SHP77 treated with DMSO at 0.1 percent for 48 hours (cell line): ENCODE data around the gene SLC28A2.
"Not testable (repeated sequence)": the region's sequence is repeated elsewhere in the genome, so short reads cannot be mapped to it uniquely, and the experiment has no call there.

Experiments used
- DNase-seq: peaks from one replicate; lab custom pipeline; 2025; lab: John Stamatoyannopoulos, UW

SLC28A2 gene

DNA sequence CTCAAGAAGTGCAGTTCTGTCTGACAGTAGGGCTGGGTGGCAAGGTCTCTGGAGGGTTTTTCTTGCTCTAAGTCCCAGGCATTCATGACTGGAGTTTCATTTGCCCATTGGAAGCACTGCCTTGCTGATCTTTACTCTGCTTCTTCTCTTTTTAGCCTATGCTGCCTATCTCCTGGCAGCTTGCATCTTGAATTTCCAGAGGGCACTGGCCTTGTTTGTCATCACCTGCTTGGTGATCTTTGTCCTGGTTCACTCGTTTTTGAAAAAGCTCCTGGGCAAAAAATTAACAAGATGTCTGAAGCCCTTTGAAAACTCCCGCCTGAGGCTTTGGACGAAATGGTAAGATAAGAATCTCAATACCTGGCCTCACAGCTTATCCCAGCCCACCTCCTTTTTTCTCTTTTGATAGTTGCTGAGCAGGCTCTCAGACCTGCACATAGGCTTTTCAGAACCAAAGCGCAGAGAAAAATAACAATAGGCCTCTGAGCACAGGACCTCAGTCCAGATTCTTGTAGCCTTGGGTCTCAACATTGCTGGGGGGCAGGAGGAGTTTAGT, 10.9 kb downstream of the SLC28A2 start:
- no peak for DNase-seq

DNA sequence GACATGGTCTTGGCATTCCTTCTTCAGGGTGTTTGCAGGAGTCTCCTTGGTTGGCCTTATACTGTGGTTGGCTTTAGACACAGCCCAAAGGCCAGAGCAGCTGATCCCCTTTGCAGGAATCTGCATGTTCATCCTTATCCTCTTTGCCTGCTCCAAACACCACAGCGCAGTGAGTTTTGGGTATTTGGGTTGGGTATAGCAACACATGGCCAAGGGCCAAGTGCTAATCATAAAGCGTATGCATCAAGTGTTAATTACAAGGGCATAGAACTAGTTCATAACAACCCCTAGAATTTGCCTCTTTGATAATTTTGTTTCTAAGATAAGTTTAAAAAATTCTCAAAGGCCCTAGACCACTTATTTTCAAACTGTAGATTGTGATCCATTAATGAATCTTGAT, 11.8 kb downstream of the SLC28A2 start:
- DNase-seq, result no peak

DNA sequence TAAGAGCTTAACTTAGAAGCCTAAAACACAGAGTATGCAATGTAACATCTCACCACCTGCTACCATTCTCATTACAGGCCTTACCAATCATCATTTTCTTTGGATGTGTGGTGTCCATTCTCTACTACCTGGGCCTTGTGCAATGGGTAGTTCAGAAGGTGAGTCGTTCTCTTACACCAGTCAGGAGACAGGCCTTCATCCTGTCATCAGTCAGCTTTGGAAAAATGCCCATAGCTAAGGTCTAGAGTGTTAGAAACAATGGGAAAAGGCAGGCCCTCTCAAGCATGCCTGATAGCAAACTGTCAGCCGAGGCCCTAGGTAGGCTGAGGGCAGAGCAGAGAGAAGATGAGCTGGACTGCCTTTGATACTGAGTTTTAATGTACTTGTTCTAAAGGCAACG, 13.5 kb downstream of the SLC28A2 start:
- no peak for DNase-seq

DNA sequence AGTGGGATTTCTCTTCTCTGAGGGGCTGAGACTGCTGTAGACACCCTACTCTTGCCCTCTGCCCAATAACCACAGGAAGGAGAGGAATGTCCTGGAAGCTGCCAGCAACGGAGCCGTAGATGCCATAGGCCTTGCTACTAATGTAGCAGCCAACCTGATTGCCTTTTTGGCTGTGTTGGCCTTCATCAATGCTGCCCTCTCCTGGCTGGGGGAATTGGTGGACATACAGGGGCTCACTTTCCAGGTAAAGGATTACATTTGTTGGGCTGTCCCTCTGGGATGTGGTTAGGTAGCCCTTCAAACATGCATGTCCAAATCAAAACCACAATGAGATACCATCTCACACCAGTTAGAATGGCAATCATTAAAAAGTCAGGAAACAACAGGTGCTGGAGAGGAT, 16.1 kb downstream of the SLC28A2 start:
- no peak for DNase-seq

DNA sequence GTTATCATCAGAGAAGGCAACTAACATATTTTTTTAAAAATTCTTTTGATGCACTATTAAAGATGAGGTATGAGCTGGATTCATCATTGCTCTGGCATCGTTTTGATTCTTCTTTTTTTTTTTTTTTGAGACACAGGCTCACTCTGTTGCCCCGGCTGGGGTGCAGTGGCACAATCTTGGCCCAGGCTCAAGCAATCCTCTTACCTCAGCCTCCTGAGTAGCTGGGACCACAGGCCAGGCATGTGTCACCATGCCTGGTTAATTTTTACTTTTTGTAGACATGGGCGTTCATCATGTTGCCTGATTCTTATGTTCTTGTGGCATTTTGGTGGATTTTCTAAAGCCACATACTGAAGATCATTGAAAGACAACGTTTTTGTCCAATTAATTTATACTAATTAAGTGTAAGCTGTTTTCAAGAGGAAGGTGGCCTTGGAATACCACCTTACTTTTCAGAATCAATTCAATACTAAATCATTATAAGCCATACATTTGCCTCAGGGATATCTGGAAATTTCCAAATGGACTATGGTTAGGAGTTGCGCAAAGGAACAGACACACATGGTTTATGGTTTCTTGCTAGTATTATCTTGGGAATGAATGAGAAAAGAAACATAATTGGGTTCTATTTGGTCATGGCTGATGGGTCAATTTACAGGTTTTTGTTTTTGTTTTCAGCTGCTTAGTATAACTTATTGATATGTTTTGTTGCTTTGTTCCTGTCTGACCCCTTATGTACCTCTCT, 22.8 kb downstream of the SLC28A2 start:
- DNase-seq, result no peak

DNA sequence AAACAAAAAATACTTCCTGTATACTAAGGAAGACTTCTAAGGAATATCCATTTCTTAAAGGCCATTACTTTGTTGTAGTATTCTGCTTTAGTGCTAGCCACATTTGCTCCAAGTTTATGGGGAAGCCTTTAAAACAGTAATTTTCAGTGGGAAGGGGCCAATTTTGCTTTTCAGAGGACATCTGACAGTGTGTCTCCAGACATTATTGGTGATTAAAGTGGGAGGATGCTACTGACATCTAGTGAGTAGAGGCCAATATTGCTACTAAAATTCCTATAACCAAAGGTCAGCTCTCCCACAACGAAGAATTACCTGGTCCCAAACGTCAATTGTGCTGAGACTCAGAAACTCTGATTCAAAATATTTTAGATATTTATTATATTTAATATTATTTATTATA, 24.8 kb downstream of the SLC28A2 start:
- peak; percentile 21 for DNase-seq

DNA sequence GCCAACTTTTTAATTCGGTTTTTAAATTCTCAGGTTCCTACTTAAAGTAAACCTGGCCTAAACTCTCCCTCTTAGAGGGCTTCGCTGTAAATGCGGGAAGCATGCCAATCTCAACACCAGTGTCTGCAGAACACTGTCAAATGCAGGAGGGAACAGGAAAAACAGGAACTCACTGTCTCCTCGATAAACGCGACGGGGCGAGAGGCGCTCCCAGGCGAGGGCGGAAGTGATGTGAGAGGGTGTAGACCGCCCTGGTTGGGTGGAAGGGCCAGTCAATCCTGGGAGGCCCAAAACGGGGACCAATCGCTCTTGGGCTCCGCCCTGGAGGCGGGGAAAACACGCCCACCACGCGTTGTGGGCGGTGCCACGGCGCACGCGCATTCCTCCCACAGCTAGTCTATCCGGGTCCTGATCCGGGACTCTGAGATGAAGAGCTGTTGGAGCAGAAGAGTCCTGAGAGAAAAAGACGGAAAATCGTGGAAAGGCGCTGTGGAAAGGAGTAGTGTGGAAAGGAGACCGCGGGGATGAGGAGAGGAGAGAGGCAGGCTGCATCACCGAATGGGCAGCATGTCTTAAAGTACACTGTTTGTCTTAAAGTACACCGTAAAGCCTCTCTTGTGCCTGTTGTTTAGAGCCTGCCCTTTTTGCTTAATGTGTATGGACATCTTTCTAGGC, 27.1 kb downstream of the SLC28A2 start:
- DNase-seq, result peak; percentile 95

DNA sequence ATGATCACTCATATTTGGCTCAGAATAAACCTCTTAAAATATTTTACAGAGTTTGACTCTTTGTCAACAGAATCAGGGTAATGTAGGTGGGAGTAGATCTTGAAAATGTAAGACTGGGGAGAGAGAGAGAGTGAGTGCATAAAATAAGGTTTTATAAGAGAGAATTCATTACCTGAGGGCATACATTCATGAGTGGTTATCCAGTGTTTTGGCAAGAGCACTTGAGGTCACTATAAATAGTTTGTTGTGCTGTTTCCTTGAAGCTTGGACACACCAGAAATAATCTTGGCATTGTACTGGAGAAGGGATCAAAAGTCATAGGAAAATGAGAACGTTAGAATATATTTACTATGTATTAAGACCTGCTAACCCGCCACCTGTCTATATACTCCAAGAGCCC, 33.4 kb downstream of the SLC28A2 start:
- DNase-seq, result no peak

DNA sequence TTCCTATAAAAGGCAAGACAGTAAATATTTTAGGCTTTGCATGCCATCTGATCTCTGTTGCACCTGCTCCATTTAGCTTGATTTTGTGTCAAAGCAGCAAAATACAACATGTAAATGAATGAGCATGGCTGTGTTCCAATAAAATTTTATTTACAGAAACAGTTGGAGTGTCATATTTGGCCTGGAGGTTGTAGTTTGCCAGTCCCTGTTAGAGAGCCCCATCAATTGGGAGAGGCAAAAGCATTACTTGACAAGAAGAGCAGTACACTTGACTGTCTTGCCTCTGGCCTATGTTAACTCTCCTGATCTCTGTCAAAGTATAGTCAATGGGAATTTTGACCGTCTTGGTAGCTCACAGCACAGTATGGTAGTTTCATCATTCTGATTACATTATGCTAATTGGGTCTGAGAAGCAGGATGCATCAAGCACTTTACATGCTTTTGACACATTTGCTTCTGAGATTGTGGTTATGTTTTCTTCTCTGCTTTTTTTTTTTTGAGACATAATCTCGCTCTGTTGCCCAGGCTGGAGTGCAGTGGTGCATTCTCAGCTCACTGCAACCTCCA, 35.4 kb downstream of the SLC28A2 start:
- DNase-seq, result no peak

DNA sequence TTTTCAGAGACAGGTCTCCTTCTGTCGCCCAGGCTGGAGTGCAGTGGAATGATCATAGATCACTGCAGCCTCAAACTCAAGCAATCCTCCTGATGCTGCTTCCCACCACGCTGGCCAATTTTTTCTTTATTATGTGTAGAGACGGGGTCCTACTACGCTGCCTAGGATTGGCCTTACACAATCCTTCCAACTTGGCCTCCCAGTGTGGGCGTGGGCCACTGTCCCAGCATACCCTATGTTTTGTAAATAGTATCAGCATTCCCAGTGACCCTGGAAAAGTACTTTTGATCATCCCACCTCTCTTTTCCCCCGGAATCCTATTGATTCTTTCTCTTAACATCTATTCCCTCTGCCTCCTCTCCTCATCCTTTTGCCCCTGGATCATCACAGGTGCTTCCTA, 36.9 kb downstream of the SLC28A2 start:
- no peak for DNase-seq

DNA sequence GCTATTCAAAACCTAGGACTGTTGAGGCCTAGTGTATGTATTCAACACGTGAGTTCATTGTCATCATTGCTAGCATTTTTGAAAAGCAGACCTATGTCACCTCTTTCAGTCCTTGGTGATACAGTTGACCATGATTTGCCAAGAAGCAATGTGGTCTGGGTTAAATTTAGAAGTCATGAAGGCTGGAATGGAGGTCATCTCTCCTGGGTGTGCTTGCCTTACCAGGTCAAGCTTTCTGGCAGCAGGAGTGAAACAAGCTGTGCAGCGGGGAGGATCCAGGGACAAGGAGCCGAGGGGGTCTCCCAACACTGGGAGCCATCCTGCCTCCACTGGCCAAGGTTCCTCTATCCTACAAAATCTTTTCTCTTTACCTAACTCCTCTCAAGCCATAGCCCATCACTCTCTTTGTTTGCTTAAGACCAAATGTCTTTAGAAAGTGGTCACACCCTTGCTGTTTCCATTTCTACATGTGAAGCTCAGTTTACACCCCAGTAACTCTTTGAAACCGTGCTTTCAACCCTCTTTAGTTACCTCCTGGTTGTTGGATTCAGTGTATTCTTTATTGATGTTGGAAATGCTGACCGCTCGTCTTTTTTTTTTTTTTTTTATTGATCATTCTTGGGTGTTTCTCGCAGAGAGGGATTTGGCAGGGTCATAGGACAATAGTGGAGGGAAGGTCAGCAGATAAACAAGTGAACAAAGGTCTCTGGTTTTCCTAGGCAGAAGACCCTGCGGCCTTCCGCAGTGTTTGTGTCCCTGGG, 40.0 kb downstream of the SLC28A2 start:
- DNase-seq, result no peak

DNA sequence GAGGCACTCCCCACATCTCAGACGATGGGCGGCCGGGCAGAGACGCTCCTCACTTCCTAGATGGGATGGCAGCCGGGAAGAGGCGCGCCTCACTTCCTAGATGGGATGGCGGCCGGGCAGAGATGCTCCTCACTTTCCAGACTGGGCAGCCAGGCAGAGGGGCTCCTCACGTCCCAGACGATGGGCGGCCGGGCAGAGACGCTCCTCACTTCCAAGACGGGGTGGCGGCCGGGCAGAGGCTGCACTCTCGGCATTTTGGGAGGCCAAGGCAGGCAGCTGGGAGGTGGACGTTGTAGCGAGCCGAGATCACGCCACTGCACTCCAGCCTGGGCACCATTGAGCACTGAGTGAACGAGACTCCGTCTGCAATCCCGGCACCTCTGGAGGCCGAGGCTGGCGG, 41.3 kb downstream of the SLC28A2 start:
- not testable (repeated sequence) for DNase-seq

DNA sequence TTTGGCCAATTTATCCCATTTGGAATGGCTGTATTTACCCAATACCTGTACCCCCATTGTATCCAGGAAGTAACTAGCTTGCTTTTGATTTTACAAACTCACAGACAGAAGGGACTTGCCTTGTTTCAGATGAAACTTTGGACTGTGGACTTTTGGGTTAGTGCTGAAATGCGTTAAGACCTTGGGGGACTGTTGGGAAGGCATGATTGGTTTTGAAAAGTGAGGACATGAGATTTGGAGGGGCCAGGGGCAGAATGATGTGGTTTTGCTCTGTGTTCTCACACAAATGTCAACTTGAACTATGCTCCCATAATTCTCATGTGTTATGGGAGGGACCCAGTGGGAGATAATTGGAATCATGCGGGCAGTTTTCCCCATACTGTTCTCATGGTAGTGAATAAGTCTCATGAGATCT, 46.9 kb downstream of the SLC28A2 start:
- not testable (repeated sequence) for DNase-seq

DNA sequence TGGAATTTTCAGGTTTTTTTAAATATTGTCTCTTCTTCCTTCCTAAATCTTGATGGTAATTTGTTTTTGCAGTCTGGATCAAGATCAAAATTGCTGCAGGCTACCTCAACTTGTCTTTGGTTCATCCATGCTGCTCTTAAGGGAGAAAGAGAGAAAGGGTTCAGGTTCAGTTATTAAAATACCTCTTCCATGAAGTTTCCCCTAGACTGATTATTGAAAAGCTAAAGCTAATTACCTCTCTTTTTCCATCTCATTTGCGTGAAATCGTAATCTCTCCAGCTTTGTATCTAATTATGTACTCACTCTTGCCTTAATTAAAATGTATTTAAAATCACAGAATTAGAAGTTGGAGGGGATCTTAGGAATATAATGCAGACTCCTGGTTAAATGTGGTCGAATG, 52.7 kb downstream of the SLC28A2 start:
- DNase-seq, result no peak

DNA sequence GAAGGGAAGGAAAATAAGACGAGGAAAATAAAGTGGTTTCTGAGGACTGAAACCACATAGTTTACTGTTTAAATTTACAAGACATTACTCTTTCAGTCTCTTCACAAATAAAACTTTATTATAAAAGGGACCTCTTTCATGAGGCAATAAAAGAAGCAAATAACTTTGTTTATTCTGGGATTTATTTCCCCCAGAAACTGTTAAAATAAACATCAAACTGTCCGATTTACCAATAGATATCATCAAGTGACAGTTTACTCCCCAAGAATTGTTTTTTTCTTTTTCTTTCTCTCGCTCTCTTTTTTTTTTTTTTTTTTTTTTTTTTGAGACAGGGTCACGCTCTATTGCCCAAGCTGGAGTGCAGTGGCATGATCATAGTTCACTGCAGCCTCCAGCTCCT, 54.1 kb downstream of the SLC28A2 start:
- DNase-seq, result no peak

DNA sequence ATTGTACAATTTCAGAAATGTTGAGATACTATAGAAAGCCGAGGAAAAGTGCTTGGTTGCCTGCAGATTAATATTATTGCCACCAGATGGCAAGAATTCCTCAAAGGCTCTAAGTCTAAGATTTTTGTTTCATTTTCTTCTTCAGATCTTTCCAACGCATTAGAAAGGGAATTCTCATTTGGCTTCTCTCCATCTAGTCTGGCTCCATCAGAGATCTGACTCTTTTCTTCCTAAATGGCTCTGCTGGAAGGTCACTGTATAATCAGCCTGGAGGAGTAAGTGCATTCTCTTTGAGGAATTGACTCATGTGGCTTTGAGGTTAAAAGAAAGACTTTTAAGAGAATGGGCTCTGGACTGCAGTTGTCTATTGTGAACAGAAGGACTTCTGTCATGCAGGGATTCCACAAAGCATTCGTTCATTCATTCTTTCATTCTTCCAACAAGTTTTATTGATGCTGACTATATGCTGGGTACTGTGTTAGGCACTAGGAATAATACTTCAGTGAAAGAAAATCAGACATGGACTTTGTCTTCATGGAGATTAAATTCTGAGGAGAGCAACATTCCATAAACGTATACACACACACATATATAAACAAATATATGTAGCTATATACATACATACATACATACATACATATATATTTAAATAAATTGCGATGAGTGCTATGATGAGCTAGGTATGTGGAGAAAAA, 55.3 kb downstream of the SLC28A2 start:
- DNase-seq, result no peak

DNA sequence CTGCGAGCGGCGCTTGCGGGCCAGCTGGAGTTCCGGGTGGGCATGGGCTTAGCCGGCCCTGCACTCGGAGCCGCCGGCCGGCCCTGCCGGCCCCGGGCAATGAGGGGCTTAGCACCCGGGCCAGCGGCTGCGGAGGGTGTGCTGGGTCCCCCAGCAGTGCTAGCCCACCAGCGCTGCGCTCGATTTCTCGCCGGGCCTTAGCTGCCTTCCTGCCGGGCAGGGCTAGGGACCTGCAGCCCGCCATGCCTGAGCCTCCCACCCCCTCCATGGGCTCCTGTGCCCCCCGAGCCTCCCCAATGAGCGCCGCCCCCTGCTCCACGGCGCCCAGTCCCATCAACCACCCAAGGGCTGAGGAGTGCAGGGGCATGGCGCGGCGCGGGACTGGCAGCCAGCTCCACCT, 62.1 kb downstream of the SLC28A2 start:
- DNase-seq, result not testable (repeated sequence)

DNA sequence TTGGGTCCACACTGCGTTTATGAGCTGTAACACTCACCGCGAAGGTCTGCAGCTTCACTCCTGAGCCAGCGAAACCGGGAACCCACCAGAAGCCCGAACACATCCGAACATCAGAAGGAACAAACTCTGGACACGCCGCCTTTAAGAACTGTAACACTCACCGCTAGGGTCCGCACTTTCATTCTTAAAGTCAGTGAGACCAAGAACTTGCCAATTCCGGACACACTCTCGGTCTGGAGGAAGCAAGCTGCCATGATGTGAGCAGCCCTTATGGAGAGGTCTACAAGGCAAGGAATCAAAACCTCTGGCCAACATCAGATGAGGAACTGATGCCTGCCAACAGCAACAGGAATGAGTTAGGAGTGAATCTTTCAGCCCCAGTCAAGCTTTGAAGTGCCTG, 62.9 kb downstream of the SLC28A2 start:
- DNase-seq, result no peak

DNA sequence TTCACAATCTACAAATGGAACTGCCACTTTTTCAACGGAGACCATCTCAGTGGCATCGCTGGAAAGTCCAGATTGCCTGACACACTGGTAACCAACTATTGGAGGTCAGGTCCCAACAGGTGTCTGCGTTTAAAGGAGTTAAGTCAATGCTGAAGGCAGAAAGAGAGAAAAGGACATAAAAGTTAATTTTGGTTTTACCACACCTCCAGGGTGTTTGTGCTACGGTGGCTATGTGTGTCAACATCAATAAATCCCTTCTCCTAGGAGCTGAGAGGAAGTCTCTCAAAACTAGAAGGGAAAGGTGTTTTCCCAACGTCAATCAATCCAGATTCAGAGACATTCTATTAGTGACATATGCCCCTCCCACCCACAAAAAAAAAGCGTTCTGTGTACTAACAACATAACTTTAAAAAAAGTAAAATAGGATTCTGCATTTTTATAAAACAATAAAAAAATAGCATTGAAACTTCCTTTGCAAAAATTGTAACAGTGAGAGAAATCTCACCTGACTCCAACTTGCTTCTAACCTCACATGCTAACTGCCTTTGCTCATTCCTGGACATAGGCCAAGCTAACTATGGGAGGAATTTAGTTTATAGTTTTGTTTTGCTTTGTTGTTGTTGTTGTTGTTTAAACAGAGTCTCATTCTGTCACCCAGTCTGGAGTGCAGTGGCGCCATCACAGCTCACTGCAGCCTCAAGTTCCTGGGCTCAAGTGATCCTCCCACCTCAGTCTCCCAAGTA, 67.6 kb downstream of the SLC28A2 start:
- no peak for DNase-seq

DNA sequence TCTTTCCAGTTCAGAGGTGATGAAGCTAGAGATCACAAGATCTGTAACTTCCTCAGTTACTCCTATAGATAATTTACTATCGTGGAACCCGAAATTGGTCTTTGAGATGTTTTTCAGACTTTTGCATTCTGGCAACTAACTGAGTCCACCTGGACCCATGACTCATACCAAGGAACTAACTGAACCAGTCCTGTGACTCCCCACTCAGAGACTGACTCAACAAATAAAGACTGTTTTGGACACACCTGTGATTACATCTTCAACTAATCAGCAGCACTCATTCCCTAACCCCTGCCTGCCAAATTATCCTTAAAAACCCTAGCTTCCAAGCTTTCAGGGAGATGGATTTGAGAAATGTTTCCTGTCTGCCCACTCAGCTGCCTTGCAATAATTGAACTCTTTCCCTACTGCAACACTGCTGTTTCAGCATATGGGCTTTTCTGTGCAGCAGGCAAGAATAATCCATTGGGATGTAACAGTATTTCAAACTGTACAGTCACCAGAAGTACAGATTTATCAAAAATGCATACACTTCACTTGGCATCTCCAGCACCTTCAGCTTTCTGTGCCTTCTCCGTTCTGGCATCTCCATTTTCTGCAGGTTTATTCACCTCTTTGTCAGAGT, 68.7 kb downstream of the SLC28A2 start:
- no peak for DNase-seq

DNA sequence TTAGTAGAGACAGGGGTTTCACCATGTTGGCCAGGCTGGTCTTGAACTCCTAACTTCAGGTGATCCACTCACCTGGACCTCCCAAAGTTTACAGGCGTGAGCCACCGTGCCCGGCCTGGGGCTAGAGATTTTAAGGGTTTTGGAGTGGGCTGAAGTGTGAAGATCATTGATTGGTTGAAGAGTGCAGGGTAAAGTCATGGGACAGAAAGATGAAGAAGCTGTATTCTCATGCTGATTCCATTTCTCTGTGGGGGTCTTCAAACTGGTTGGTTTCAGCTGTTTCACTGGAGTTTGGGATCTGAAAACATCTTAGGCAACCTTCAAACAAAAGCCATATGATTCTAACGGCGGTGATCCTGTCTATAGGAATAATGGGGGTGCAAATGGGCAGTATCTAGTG, 74.2 kb downstream of the SLC28A2 start:
- DNase-seq, result no peak
